NT2/D1 (cell line): Measurements from ENCODE around the gene ASPSCR1.

Source experiments
- DNase-seq: peaks from one replicate; pipeline ENCODE4 v3.0.0-alpha.2; 2011; ENCODE audit warnings: low read depth, low spot score
- H3K27me3 ChIP-seq: 2 replicates; pipeline ENCODE4 v1.6.0; 2011; ENCODE audit warnings: mild to moderate bottlenecking; ENCODE audit not compliant: insufficient read length, insufficient read depth
- H3K36me3 ChIP-seq: 2 replicates; pipeline ENCODE4 v1.6.1; 2011; ENCODE audit warnings: mild to moderate bottlenecking, low read length, mixed read lengths; ENCODE audit not compliant: insufficient read depth, insufficient read length
- H3K4me1 ChIP-seq: 2 replicates; pipeline ENCODE4 v1.5.1; 2011; ENCODE audit not compliant: insufficient read depth, insufficient read length
- H3K4me3 ChIP-seq: 2 replicates; pipeline ENCODE4 v1.5.1; 2011; ENCODE audit warnings: low read depth; ENCODE audit not compliant: insufficient read length
- H3K9ac ChIP-seq: 2 replicates; pipeline ENCODE4 v1.6.0; 2011; ENCODE audit warnings: low read depth; ENCODE audit not compliant: insufficient read length
- H3K9me3 ChIP-seq: 2 replicates; pipeline ENCODE4 v1.5.1; 2011; ENCODE audit warnings: mild to moderate bottlenecking, low read length; ENCODE audit not compliant: insufficient read depth
- SUZ12 ChIP-seq: IDR thresholded peaks from 2 replicates; pipeline ENCODE4 v1.6.1; 2011; ENCODE audit not compliant: insufficient read length, insufficient read depth; ENCODE audit errors: extremely low read depth
- YY1 ChIP-seq: IDR thresholded peaks from 2 replicates; pipeline ENCODE4 v1.6.1; 2011; ENCODE audit not compliant: insufficient read length, insufficient read depth
- ZNF274 ChIP-seq: IDR thresholded peaks from 2 replicates; pipeline ENCODE4 v1.6.1; 2011; ENCODE audit warnings: mild to moderate bottlenecking, low read depth, low read length

ASPSCR1 gene

GRCh38 chr17:82000803-82001570 is 23.6 kb downstream of the ASPSCR1 start:
- no peak for DNase-seq
- Histone ChIP-seq H3K4me1 (peaks cover 37% of the 10 kb centered on the region), H3K36me3 (peaks cover 20% of the 10 kb centered on the region), H3K9me3 (no peaks in the 10 kb centered on the region), H3K9ac (no peak overlapping the region), H3K27me3 (no peaks in the 10 kb centered on the region), H3K4me3 (no peak overlapping the region)
- no peak for TF ChIP-seq SUZ12
- TF ChIP-seq YY1 = no peak
- no peak for TF ChIP-seq ZNF274

- H3K9ac ChIP-seq = no peak overlapping the region
- peaks cover 18% of the 10 kb centered on the region for H3K36me3 ChIP-seq
- no peaks in the 10 kb centered on the region for H3K9me3 ChIP-seq
- DNase-seq = no peak
- no peak overlapping the region for H3K4me3 ChIP-seq
- H3K4me1 ChIP-seq = peaks cover 40% of the 10 kb centered on the region
- H3K27me3 ChIP-seq = no peaks in the 10 kb centered on the region
- TF ChIP-seq SUZ12 (no peak), YY1 (no peak), ZNF274 (no peak)
Measured at GRCh38 chr17:82001571-82002056, 24.2 kb downstream of the ASPSCR1 start.

GRCh38 chr17:82003411-82004381 is 26.3 kb downstream of the ASPSCR1 start:
- no peak for DNase-seq
- Histone ChIP-seq H3K4me3 (no peak overlapping the region), H3K9ac (peak overlapping the region; percentile 58), H3K36me3 (peaks cover 11% of the 10 kb centered on the region), H3K9me3 (no peaks in the 10 kb centered on the region), H3K27me3 (no peaks in the 10 kb centered on the region), H3K4me1 (peaks cover 52% of the 10 kb centered on the region)
- TF ChIP-seq YY1 (no peak), ZNF274 (no peak), SUZ12 (no peak)

GRCh38 chr17:82004517-82005455 is 27.4 kb downstream of the ASPSCR1 start:
- Histone ChIP-seq H3K9ac (peak overlapping the region; percentile 24), H3K4me1 (peaks cover 48% of the 10 kb centered on the region), H3K4me3 (no peak overlapping the region), H3K9me3 (no peaks in the 10 kb centered on the region), H3K27me3 (no peaks in the 10 kb centered on the region), H3K36me3 (peaks cover 17% of the 10 kb centered on the region)
- DNase-seq = no peak
- TF ChIP-seq ZNF274 (no peak), YY1 (no peak), SUZ12 (no peak)

GRCh38 chr17:82005701-82006348 is 28.4 kb downstream of the ASPSCR1 start:
- peaks cover 41% of the 10 kb centered on the region for H3K4me1 ChIP-seq
- no peaks in the 10 kb centered on the region for H3K27me3 ChIP-seq
- H3K9ac ChIP-seq = no peak overlapping the region
- H3K4me3 ChIP-seq = no peak overlapping the region
- TF ChIP-seq YY1 (no peak), SUZ12 (no peak), ZNF274 (no peak)
- DNase-seq = no peak
- H3K9me3 ChIP-seq = no peaks in the 10 kb centered on the region
- H3K36me3 ChIP-seq = peaks cover 20% of the 10 kb centered on the region

- DNase-seq = no peak
- TF ChIP-seq YY1 (no peak), ZNF274 (no peak), SUZ12 (no peak)
- Histone ChIP-seq H3K4me3 (no peak overlapping the region), H3K27me3 (no peaks in the 10 kb centered on the region), H3K36me3 (peaks cover 23% of the 10 kb centered on the region), H3K9ac (peak overlapping the region; percentile 28), H3K4me1 (peaks cover 41% of the 10 kb centered on the region), H3K9me3 (no peaks in the 10 kb centered on the region)
Measured at GRCh38 chr17:82006468-82007227, 29.2 kb downstream of the ASPSCR1 start.
